Neural progenitor cell (in vitro differentiated cells): ENCODE measurements around the gene GPR65. TPM values are rescaled to one million over a fixed set of nuclear protein-coding genes. Genes with fewer than 3 reads are reported as not detected.

Experiments used
- DNase-seq: peaks from one replicate; pipeline ENCODE4 v3.0.0-alpha.2; 2016; ENCODE audit warnings: low spot score
- H2AFZ ChIP-seq: fragments of 200-600 bp; sonication (generic); replicated peaks from 2 replicates; pipeline ENCODE4 v1.6.1; 2016; ENCODE audit warnings: antibody characterized with exemption
- H3F3A ChIP-seq: fragments of 200-600 bp; sonication (generic); 2 replicates; pipeline ENCODE4 v1.6.1; 2016; ENCODE audit warnings: antibody characterized with exemption, low read depth
- H3K27ac ChIP-seq: fragments of 200-600 bp; sonication (generic); 2 replicates; pipeline ENCODE4 v1.5.1; 2016; ENCODE audit warnings: mild to moderate bottlenecking
- H3K27me3 ChIP-seq: fragments of 200-600 bp; sonication (generic); 2 replicates; pipeline ENCODE4 v1.6.1; 2016; ENCODE audit warnings: mild to moderate bottlenecking, moderate library complexity
- H3K36me3 ChIP-seq: fragments of 200-600 bp; sonication (generic); 2 replicates; pipeline ENCODE4 v1.5.1; 2016
- H3K4me1 ChIP-seq: fragments of 200-600 bp; sonication (generic); 2 replicates; pipeline ENCODE4 v1.6.1; 2016; ENCODE audit warnings: mixed run types
- H3K4me2 ChIP-seq: fragments of 200-600 bp; sonication (generic); 2 replicates; pipeline ENCODE4 v1.6.1; 2016
- H3K4me3 ChIP-seq: fragments of 200-600 bp; sonication (generic); 2 replicates; pipeline ENCODE4 v1.5.1; 2016
- H3K79me2 ChIP-seq: fragments of 200-600 bp; sonication (generic); 2 replicates; pipeline ENCODE4 v1.6.1; 2016; ENCODE audit warnings: low read depth
- H3K9ac ChIP-seq: fragments of 200-600 bp; sonication (generic); 2 replicates; pipeline ENCODE4 v1.6.1; 2016
- H3K9me3 ChIP-seq: fragments of 200-600 bp; sonication (generic); 2 replicates; pipeline ENCODE4 v1.5.1; 2016; ENCODE audit warnings: low read depth
- H4K20me1 ChIP-seq: fragments of 200-600 bp; sonication (generic); 2 replicates; pipeline ENCODE4 v1.6.1; 2016; ENCODE audit warnings: low read depth
- H3K27ac Mint-ChIP-seq: 3 replicates; pipeline ENCODE4 v1.8.0; 2021; ENCODE audit warnings: mixed read lengths
- H3K27me3 Mint-ChIP-seq: 2 replicates; pipeline ENCODE4 v1.8.0; 2022; ENCODE audit warnings: low read depth, mild to moderate bottlenecking, inconsistent platforms, moderate library complexity, mixed read lengths; ENCODE audit not compliant: insufficient read depth
- H3K36me3 Mint-ChIP-seq: 3 replicates; pipeline ENCODE4 v1.8.0; 2021; ENCODE audit warnings: mixed read lengths
- H3K4me1 Mint-ChIP-seq: 3 replicates; pipeline ENCODE4 v1.8.0; 2021; ENCODE audit warnings: mixed read lengths
- H3K4me3 Mint-ChIP-seq: 3 replicates; pipeline ENCODE4 v1.8.0; 2021; ENCODE audit warnings: mild to moderate bottlenecking, moderate library complexity, mixed read lengths
- H3K9me3 Mint-ChIP-seq: 3 replicates; pipeline ENCODE4 v1.8.0; 2020; ENCODE audit warnings: mixed read lengths
- EZH2 ChIP-seq: fragments of 200-600 bp; sonication (generic); IDR thresholded peaks from 2 replicates; pipeline ENCODE4 v1.6.1; 2017; ENCODE audit warnings: antibody characterized with exemption, mild to moderate bottlenecking, moderate library complexity
- EZH2phosphoT487 ChIP-seq: fragments of 200-600 bp; sonication (generic); IDR thresholded peaks from 2 replicates; pipeline ENCODE4 v1.6.1; 2017; ENCODE audit warnings: antibody characterized with exemption
- total RNA-seq: library from RNA; depleted of rRNA; stranded (reverse); fragments of >200 nt; gene quantifications from 2 replicates; pipeline ENCODE4 v1.2.3, GENCODE V29; 2015; ENCODE audit warnings: low replicate concordance
- TF ChIP-seq, protein P1 (sequence below): fragments of 200-600 bp; sonication (generic); IDR thresholded peaks from 2 replicates; pipeline ENCODE4 v1.5.1; 2017; ENCODE audit warnings: antibody characterized with exemption, mild to moderate bottlenecking

The GPR65 gene
- total RNA-seq, 1 donor from 2014 or later = not detected

DNA sequence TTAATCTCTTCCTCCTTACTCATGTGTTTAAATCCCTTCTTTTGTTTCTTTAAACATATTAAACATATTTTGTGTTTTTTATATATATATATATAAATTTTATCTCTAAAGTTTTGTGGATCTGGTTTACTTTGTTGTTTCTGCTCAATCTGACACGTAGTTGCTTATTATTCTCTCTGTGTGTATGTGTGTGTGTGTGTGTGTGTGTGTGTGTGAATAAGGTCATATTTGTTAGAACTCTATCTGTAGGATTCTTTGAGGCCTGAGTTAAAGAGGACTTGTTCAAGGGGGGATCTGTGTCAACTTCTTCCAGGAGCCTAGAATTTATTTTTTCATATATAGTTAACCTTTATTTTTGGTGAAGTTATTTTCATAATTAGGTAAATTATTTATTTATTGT is 2.7 kb downstream of the GPR65 start:
- Histone ChIP-seq H4K20me1 (no peaks in the 10 kb centered on the region), H2AFZ (no peak overlapping the region), H3K9ac (no peak overlapping the region), H3K9me3 (no peaks in the 10 kb centered on the region), H3F3A (no peaks in the 10 kb centered on the region), H3K36me3 (no peaks in the 10 kb centered on the region), H3K4me1 (no peaks in the 10 kb centered on the region), H3K4me3 (no peak overlapping the region), H3K79me2 (no peaks in the 10 kb centered on the region), H3K4me2 (no peak overlapping the region), H3K27ac (no peak overlapping the region), H3K27me3 (no peaks in the 10 kb centered on the region)
- Mint-ChIP-seq H3K9me3 (no peaks in the 10 kb centered on the region), H3K4me1 (no peaks in the 10 kb centered on the region), H3K27me3 (no peaks in the 10 kb centered on the region), H3K4me3 (no peak overlapping the region), H3K27ac (no peak overlapping the region), H3K36me3 (no peaks in the 10 kb centered on the region)
- DNase-seq = no peak
- no peak for TF ChIP-seq EZH2
- no peak for TF ChIP-seq EZH2phosphoT487
- TF ChIP-seq, protein P1, sequence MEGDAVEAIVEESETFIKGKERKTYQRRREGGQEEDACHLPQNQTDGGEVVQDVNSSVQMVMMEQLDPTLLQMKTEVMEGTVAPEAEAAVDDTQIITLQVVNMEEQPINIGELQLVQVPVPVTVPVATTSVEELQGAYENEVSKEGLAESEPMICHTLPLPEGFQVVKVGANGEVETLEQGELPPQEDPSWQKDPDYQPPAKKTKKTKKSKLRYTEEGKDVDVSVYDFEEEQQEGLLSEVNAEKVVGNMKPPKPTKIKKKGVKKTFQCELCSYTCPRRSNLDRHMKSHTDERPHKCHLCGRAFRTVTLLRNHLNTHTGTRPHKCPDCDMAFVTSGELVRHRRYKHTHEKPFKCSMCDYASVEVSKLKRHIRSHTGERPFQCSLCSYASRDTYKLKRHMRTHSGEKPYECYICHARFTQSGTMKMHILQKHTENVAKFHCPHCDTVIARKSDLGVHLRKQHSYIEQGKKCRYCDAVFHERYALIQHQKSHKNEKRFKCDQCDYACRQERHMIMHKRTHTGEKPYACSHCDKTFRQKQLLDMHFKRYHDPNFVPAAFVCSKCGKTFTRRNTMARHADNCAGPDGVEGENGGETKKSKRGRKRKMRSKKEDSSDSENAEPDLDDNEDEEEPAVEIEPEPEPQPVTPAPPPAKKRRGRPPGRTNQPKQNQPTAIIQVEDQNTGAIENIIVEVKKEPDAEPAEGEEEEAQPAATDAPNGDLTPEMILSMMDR = no peak

- no peak overlapping the region for H3K27ac ChIP-seq
- no peaks in the 10 kb centered on the region for H3F3A ChIP-seq
- no peak overlapping the region for H3K9ac ChIP-seq
- TF ChIP-seq EZH2phosphoT487 (no peak), EZH2 (no peak)
- TF ChIP-seq, protein P1 = no peak
- Mint-ChIP-seq H3K36me3 (no peaks in the 10 kb centered on the region), H3K27me3 (no peaks in the 10 kb centered on the region), H3K4me3 (no peak overlapping the region), H3K4me1 (no peaks in the 10 kb centered on the region), H3K27ac (no peak overlapping the region), H3K9me3 (no peaks in the 10 kb centered on the region)
- H3K4me2 ChIP-seq = no peak overlapping the region
- no peak for DNase-seq
- H3K9me3 ChIP-seq = no peaks in the 10 kb centered on the region
- H3K4me3 ChIP-seq = no peak overlapping the region
- no peaks in the 10 kb centered on the region for H4K20me1 ChIP-seq
- H3K79me2 ChIP-seq = no peaks in the 10 kb centered on the region
- no peak overlapping the region for H2AFZ ChIP-seq
- H3K27me3 ChIP-seq = no peaks in the 10 kb centered on the region
- no peaks in the 10 kb centered on the region for H3K36me3 ChIP-seq
- no peaks in the 10 kb centered on the region for H3K4me1 ChIP-seq
These were observed 3.3 kb downstream of the GPR65 start for GRCh38 chr14:88008039-88008742.

DNA sequence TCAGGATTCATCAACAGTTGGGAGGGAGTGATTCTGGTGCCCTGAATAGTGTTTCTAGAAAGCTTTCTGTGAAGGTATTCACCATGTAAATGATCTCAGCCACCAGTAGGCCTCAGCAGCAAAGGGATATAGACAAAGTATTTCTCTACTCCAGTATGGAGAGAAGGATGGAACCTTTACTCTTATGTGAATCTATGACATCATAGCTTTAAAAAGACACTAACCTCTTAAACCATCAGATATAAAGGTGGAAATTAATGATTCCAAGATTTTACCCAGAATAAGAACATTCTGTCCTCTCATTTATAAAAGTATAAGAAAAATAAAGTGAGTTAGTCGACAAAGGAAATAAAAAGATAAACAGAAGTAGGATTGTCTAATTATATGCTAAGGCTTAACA is 4.6 kb downstream of the GPR65 start:
- no peaks in the 10 kb centered on the region for H3K4me1 Mint-ChIP-seq
- Histone ChIP-seq H4K20me1 (no peaks in the 10 kb centered on the region), H3K9ac (no peak overlapping the region), H3K4me3 (no peak overlapping the region), H3K79me2 (no peaks in the 10 kb centered on the region), H3F3A (no peaks in the 10 kb centered on the region), H3K27ac (no peak overlapping the region), H3K4me1 (peaks cover 3% of the 10 kb centered on the region), H3K27me3 (no peaks in the 10 kb centered on the region), H3K36me3 (no peaks in the 10 kb centered on the region), H2AFZ (peak overlapping the region; percentile 15), H3K4me2 (no peak overlapping the region), H3K9me3 (no peaks in the 10 kb centered on the region)
- H3K27me3 Mint-ChIP-seq = no peaks in the 10 kb centered on the region
- no peaks in the 10 kb centered on the region for H3K36me3 Mint-ChIP-seq
- TF ChIP-seq, protein P1 = no peak
- TF ChIP-seq EZH2 = no peak
- no peak for DNase-seq
- H3K9me3 Mint-ChIP-seq = no peaks in the 10 kb centered on the region
- H3K4me3 Mint-ChIP-seq = no peak overlapping the region
- H3K27ac Mint-ChIP-seq = no peak overlapping the region
